Neural cell (in vitro differentiated cells): ENCODE data around the gene FGD3. TPM values are rescaled to one million over a fixed set of nuclear protein-coding genes. Genes with fewer than 3 reads are reported as not detected.

Source experiments
- H2AFZ ChIP-seq: fragments of 200-600, 300-800 bp; sonication (generic), shearing (Covaris generic); 2 replicates; pipeline ENCODE4 v1.6.0; 2014; ENCODE audit warnings: low read depth, mild to moderate bottlenecking, antibody characterized with exemption, low read length, moderate library complexity
- H3F3A ChIP-seq: fragments of 200-600 bp; shearing (Covaris generic); 2 replicates; pipeline ENCODE4 v1.6.1; 2016; ENCODE audit warnings: mild to moderate bottlenecking, moderate library complexity, mixed read lengths, antibody characterized with exemption, low read length; ENCODE audit not compliant: insufficient read depth, poor library complexity, severe bottlenecking
- H3K27ac ChIP-seq: fragments of 200-600, 300-800 bp; sonication (generic), shearing (Covaris generic); 2 replicates; pipeline ENCODE4 v1.5.1; 2014; ENCODE audit warnings: mild to moderate bottlenecking, low read length, moderate library complexity
- H3K27me3 ChIP-seq: fragments of 300-800, 200-600 bp; sonication (generic), shearing (Covaris generic); 2 replicates; pipeline ENCODE4 v1.6.0; 2014; ENCODE audit warnings: mild to moderate bottlenecking, low read depth, low read length, moderate library complexity; ENCODE audit not compliant: insufficient read depth
- H3K36me3 ChIP-seq: fragments of 300-800, 200-600 bp; sonication (generic), shearing (Covaris generic); 2 replicates; pipeline ENCODE4 v1.5.1; 2014; ENCODE audit warnings: mild to moderate bottlenecking, antibody characterized with exemption, low read length, moderate library complexity; ENCODE audit not compliant: insufficient read depth
- H3K4me2 ChIP-seq: fragments of 300-800, 200-600 bp; sonication (generic), shearing (Covaris generic); 2 replicates; pipeline ENCODE4 v1.6.0; 2014; ENCODE audit warnings: mild to moderate bottlenecking, low read length
- H3K4me3 ChIP-seq: fragments of 300-800, 200-600 bp; sonication (generic), shearing (Covaris generic); 2 replicates; pipeline ENCODE4 v1.5.1; 2014; ENCODE audit warnings: mild to moderate bottlenecking, low read length, moderate library complexity
- H3K79me2 ChIP-seq: fragments of 200-600 bp; shearing (Covaris generic); replicated peaks from 2 replicates; pipeline ENCODE4 v1.6.0; 2014; ENCODE audit warnings: mild to moderate bottlenecking, low read length, moderate library complexity; ENCODE audit not compliant: insufficient read depth
- H3K9ac ChIP-seq: fragments of 300-800, 200-600 bp; sonication (generic), shearing (Covaris generic); 2 replicates; pipeline ENCODE4 v1.6.1; 2016; ENCODE audit warnings: mild to moderate bottlenecking, low read length, mixed read lengths
- H3K9me2 ChIP-seq: fragments of 200-600 bp; shearing (Covaris generic); 2 replicates; pipeline ENCODE4 v1.6.1; 2016; ENCODE audit warnings: mild to moderate bottlenecking, low read length, mixed read lengths; ENCODE audit not compliant: insufficient read depth
- H3K9me3 ChIP-seq: fragments of 200-600, 300-800 bp; sonication (generic), shearing (Covaris generic); 2 replicates; pipeline ENCODE4 v1.6.1; 2016; ENCODE audit warnings: mild to moderate bottlenecking, mixed run types, low read length, moderate library complexity, mixed read lengths
- H4K20me1 ChIP-seq: fragments of 200-600 bp; shearing (Covaris generic); 2 replicates; pipeline ENCODE4 v1.6.1; 2016; ENCODE audit warnings: mild to moderate bottlenecking, mixed run types; ENCODE audit not compliant: insufficient read depth
- CTCF ChIP-seq: fragments of 450-650 bp; IDR thresholded peaks from 2 replicates; pipeline ENCODE4 v1.5.1; 2014; ENCODE audit warnings: antibody characterized with exemption, mild to moderate bottlenecking, moderate library complexity; ENCODE audit not compliant: poor library complexity, severe bottlenecking
- EP300 ChIP-seq: fragments of 450-650 bp; conservative IDR thresholded peaks from 2 replicates; pipeline ENCODE4 v1.6.1; 2014; ENCODE audit warnings: antibody characterized with exemption, mild to moderate bottlenecking, moderate library complexity; ENCODE audit not compliant: poor library complexity, severe bottlenecking
- EZH2 ChIP-seq: fragments of 200-600, 300-800 bp; shearing (Covaris generic), sonication (generic); IDR thresholded peaks from 2 replicates; pipeline ENCODE4 v1.6.1; 2014; ENCODE audit warnings: antibody characterized with exemption, low read length, borderline replicate concordance, mild to moderate bottlenecking; ENCODE audit not compliant: insufficient read depth, poor library complexity, severe bottlenecking
- MXI1 ChIP-seq: fragments of 450-650 bp; conservative IDR thresholded peaks from 2 replicates; pipeline ENCODE4 v1.6.1; 2014; ENCODE audit warnings: antibody characterized with exemption, mild to moderate bottlenecking; ENCODE audit not compliant: poor library complexity, severe bottlenecking
- POLR2AphosphoS5 ChIP-seq: IDR thresholded peaks from 2 replicates; pipeline ENCODE4 v1.6.1; 2012
- RAD21 ChIP-seq: fragments of 450-650 bp; conservative IDR thresholded peaks from 2 replicates; pipeline ENCODE4 v1.6.1; 2014; ENCODE audit warnings: antibody characterized with exemption, mild to moderate bottlenecking, moderate library complexity
- SMC3 ChIP-seq: fragments of 450-650 bp; conservative IDR thresholded peaks from 2 replicates; pipeline ENCODE4 v1.6.1; 2014; ENCODE audit warnings: antibody characterized with exemption, mild to moderate bottlenecking, moderate library complexity; ENCODE audit not compliant: poor library complexity
- TAF1 ChIP-seq: IDR thresholded peaks from 2 replicates; pipeline ENCODE4 v1.6.1; 2012; ENCODE audit warnings: low read depth
- polyA plus RNA-seq: library from polyadenylated mRNA; depleted of rRNA; stranded (reverse); fragments of >200 nt; gene quantifications from 2 replicates; pipeline ENCODE4 v1.2.3, GENCODE V29; 2014
- TF ChIP-seq, protein P1 (sequence below): IDR thresholded peaks from 2 replicates; pipeline ENCODE4 v1.6.1; 2012; ENCODE audit warnings: borderline replicate concordance

Gene FGD3
- polyA plus RNA-seq, 1 donor from 2014 or later: 8.3 TPM

GRCh38 chr9:93064392-93065134, 117.2 kb downstream of the FGD3 start:
- Histone ChIP-seq H3K9me3 (no peaks in the 10 kb centered on the region), H2AFZ (no peak overlapping the region), H3K79me2 (no peaks in the 10 kb centered on the region), H3K9ac (no peak overlapping the region), H3K4me3 (no peak overlapping the region), H3K27ac (no peak overlapping the region), H3K9me2 (no peaks in the 10 kb centered on the region), H3K4me2 (no peak overlapping the region), H3F3A (no peaks in the 10 kb centered on the region), H4K20me1 (no peaks in the 10 kb centered on the region), H3K36me3 (no peaks in the 10 kb centered on the region), H3K27me3 (peaks cover 6% of the 10 kb centered on the region)
- TF ChIP-seq SMC3: no peak
- TF ChIP-seq TAF1: no peak
- TF ChIP-seq, protein P1, sequence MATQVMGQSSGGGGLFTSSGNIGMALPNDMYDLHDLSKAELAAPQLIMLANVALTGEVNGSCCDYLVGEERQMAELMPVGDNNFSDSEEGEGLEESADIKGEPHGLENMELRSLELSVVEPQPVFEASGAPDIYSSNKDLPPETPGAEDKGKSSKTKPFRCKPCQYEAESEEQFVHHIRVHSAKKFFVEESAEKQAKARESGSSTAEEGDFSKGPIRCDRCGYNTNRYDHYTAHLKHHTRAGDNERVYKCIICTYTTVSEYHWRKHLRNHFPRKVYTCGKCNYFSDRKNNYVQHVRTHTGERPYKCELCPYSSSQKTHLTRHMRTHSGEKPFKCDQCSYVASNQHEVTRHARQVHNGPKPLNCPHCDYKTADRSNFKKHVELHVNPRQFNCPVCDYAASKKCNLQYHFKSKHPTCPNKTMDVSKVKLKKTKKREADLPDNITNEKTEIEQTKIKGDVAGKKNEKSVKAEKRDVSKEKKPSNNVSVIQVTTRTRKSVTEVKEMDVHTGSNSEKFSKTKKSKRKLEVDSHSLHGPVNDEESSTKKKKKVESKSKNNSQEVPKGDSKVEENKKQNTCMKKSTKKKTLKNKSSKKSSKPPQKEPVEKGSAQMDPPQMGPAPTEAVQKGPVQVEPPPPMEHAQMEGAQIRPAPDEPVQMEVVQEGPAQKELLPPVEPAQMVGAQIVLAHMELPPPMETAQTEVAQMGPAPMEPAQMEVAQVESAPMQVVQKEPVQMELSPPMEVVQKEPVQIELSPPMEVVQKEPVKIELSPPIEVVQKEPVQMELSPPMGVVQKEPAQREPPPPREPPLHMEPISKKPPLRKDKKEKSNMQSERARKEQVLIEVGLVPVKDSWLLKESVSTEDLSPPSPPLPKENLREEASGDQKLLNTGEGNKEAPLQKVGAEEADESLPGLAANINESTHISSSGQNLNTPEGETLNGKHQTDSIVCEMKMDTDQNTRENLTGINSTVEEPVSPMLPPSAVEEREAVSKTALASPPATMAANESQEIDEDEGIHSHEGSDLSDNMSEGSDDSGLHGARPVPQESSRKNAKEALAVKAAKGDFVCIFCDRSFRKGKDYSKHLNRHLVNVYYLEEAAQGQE: no peak
- no peak for TF ChIP-seq EP300
- no peak for TF ChIP-seq CTCF
- TF ChIP-seq EZH2: no peak
- no peak for TF ChIP-seq RAD21
- no peak for TF ChIP-seq POLR2AphosphoS5
- no peak for TF ChIP-seq MXI1

DNA sequence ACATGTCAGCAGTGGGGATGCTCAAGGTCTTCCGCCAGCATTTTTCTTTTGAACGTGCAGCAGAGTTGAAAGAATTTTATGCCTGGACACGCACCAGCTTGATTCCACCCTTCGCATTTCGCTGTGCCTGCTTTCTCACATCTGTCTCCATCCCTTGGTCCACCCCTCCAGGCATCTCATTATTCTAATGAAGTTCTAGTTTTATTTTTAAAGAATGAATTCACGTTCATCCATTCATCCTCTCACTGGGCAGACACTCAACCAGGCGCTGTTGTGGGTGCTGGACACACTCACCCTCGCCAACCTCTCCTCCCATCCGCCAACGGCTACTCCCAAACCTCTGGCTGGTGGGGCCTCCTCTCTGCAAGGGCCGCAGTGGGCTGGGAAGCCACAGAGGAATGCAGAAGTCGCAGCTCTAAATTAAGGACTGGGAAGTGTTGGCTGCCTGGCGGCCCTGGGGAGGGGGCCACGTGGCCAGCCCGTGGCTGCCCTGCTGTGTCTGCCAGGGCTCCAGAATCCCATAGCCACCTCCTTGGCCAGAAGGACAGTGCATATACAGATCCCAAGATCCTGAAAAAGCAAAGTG, 117.9 kb downstream of the FGD3 start:
- Histone ChIP-seq H3K9me2 (no peaks in the 10 kb centered on the region), H3F3A (no peaks in the 10 kb centered on the region), H2AFZ (no peak overlapping the region), H3K4me3 (no peak overlapping the region), H3K4me2 (no peak overlapping the region), H3K9ac (no peak overlapping the region), H3K27ac (no peak overlapping the region), H3K27me3 (no peaks in the 10 kb centered on the region), H3K36me3 (no peaks in the 10 kb centered on the region), H3K9me3 (no peaks in the 10 kb centered on the region), H4K20me1 (no peaks in the 10 kb centered on the region), H3K79me2 (no peaks in the 10 kb centered on the region)
- TF ChIP-seq EZH2: no peak
- TF ChIP-seq CTCF: no peak
- no peak for TF ChIP-seq EP300
- no peak for TF ChIP-seq TAF1
- no peak for TF ChIP-seq MXI1
- TF ChIP-seq, protein P1: no peak
- no peak for TF ChIP-seq POLR2AphosphoS5
- TF ChIP-seq SMC3: no peak
- TF ChIP-seq RAD21: no peak
